IPS-NIHi11 (cell line): ENCODE data around the gene PHLDB1.
"Not testable (repeated sequence)": the region's sequence is repeated elsewhere in the genome, so short reads cannot be mapped to it uniquely, and the experiment has no call there.

Experiments
- DNase-seq: peaks from one replicate; pipeline ENCODE4 v3.0.0; 2012; ENCODE audit warnings: mixed read lengths, low spot score

PHLDB1 gene

DNA sequence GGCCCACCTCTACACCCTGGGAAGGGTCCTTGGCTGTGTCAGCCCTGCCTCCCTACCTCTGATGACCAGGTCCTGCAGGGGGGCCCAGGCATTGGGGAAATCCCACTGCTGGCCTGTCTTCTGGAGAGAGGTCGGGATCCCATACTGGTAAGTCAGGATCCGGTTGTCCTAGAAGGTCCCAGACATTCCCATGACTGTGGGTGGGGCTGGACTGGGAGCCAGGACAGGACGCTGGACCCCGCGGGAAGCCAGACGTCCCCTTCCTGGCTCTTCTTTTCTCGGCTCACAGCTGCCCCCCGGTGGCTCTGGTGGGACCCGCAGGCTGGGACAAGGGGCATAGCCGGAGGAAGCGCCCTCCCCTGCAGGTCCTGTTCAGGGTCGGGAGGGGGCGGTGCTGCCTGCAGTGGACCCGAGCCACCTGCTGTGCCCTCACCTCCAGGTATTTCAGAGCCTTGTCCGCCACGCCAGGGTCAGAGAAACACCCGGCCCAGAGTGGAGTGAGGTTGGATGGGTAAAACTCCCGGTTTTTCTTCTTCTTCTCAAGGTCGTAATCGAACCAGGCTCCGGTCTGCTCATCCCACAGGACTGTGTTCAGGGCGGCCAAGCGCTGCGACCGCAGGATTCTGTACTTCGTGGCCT lies 52.0 kb downstream of the PHLDB1 start:
- DNase-seq = peak; percentile 98

DNA sequence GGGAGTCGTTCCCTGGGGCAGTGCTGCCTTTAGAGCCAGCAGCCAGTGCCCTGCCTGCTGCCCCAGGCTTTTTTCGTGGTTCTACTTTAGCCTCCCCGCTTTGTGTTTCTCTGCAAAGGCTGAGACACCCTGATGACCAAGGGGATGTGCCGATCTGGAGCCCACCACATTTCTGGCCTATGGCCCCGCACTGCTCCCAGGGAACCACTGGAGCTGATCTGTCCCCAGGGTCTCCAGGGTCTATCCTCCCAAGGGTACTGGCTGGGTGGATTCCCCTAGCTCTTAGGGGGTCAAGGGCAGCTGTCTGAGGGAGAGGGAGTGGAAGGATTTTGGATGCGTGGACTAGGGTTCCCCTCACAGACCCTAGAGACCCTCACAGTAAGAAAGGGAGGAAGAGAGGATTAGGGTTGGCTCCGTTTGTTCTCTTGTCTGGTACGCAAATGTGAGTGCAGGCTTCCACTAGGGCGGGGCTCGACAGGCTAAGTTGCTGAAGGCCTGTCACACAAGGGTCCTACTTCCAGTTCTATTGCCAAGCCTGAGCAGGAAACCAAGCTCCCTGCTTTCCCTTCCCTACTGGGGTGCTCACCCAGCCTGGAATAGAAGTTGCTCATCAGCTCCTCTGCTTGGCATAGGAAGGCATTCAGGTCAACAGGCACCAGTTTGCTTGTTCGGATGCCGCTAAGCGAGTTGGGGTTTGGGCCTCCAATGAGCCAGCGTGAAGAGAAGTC lies 52.7 kb downstream of the PHLDB1 start:
- DNase-seq = no peak

DNA sequence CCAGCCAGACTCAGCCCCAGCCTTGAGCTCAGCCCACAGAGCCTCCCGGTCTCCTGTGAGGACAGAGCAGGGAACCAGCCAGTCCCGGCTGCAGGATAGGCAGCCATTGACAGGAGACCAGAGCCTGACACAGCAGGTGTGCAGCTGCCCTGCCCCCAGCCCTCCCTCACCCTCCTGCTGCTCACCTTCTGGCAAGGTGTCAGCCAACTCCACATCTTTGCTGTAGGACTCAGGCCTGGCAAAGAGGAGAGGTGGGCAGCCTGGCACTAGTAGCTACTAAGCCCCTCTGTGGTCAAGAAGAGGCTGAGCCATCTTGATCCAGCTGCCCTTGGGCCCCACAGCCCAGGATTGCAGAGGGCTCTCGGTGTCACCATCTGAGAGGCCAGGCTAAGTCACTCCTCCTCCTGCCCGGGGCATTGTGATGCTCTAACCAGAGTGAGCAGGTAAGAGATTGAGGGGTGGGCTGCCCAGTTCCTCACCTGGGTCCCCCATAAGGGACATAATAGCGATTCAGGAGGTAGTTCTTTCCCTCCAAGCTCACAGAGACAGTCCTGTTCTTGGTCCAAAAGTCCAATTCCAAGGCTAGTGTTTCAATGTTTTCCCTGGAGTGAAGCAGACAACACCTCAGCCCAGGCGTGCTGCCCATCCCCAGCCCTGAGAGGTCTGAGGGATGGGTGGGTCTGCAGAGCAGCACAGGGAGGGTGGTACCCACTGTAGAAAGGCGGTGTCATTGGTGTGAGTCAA lies 53.4 kb downstream of the PHLDB1 start:
- no peak for DNase-seq

DNA sequence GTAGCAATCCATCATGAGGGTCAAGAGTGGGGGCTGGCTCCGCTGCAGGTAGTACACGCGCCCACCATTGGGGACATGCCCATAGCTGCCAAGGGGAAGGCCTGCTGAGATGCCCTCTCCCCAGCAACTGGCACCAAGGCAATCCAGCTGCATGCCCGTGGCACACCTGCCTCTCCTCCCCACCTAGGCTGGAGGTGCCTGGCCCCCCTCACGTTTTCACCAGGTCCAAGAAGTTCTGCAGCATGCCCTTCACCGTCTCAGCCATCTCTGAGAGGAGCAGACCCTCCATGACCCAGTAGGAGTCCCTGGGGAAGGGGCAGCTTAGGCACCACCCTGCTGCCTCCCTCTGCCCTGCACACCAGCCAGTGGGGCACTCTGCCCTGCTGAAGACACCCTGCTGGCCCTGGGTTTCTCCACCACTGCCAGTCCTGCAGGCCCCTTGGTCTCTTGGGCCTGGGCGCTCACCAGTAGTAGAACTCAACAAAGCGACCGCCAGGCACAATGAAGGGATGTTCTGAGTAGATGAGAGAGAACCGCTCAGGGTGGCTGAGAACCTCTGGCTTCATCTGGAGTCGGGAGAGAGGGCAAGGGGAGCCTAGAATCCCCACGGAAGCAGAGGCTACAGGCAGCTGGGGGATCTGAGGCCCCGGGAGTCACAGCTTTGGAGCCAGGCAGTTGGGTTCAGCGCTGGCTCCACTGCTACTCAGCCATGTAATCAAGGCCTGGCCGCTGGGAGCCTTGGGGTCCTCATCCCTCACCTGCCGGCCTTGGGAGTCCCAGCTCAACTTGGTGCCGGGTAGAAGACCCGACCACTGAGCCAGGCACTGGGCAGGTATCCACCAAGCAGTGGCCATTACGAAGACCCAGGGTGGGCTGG lies 54.2 kb downstream of the PHLDB1 start:
- DNase-seq = no peak

DNA sequence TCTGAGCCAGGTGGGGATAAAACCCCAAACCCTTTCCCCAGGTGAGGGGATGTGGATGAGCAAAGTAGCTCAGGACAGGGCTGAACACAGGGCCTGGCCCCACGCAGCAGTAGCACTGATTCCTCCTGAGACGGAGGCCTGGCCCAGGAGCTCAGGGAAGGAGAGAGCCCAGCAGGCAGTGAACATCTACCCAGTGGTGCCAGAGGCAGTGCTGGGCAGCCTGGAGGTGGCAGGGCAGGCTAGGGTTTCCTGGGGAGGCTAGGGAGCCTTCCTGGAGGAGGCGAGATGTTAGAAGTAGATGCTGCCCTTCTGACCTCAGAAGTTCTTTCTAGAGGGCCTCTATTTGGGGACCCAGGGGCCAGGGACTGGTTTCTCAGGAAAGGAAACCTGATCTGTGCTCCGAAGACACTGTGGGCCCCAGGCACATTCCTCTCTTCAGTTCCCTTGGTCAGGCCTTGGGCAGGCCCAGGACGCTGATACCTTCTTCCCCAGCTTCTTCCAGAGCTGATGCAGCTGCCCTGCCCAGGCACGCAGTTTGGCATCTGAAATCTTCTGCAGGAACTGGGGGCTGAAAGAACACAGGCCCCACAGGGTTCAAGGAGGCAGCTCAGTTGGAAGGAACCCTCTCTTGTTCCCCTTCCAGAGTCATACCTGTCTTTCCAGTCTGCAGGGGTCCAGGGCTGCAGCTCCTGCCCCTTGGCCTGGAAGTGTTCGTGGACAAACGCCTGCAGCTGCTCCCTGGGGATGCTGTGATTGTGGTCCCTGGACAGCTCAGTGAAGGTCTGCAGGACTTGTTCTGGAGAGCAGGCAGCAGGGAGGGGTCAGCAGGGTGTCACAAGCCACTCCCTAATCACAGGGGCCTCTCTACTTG lies 55.2 kb downstream of the PHLDB1 start:
- no peak for DNase-seq

DNA sequence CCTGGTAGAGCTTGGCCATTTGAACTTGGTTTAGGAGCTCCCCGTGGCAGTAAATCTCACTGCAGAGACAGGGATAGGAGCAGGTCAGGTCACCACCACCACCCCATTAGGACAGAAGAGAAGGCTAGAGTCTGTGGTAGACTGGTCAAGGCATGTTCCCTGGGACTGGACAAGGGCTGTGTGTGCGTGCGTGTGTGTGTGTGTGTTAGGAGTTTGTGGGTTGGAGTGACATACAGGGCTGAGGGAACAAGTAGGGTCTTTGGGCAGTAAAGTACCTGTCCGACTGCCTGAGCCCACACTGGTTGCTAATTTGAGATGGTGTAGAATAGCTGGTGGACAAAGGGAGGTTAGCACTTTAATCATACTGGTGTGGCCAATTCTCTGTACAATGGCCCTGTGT lies 56.0 kb downstream of the PHLDB1 start:
- no peak for DNase-seq

DNA sequence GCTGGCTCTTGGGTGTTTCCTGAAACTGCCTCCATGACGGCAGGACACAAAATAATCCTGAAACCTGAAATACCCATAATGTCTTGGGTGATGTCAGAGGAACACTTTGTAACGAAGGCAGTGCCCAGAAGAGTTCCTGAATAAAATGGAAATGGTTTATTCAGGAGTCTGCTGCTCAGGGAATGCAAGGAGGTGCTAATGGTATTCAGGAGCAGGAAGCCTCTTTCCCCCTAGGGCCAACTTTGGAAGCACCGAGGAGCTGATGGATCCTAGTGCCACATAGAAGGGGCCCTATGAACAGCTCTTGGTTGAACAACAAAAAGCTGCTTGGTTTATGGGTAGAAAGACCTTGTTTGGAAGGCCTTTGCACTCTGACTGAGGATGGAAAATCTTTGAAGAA lies 56.5 kb downstream of the PHLDB1 start:
- no peak for DNase-seq

DNA sequence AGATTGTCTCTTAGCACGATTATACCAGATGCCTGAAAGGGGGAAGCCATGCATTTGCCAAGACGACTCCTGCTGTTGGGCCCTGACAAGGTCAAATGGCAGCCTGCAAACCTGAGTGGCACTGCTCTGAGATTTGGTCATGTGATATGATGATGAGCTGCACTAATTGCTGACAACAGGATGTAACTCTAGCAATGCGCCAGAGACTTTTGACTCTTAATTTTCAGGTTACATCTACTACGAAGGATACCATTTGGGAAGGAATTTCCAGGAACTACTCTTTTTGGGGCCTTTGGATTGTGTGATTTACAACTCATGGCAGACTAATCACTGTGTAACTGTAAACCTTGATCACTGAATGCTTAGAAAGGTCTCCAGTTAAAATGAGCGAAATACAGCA lies 59.0 kb downstream of the PHLDB1 start:
- no peak for DNase-seq

DNA sequence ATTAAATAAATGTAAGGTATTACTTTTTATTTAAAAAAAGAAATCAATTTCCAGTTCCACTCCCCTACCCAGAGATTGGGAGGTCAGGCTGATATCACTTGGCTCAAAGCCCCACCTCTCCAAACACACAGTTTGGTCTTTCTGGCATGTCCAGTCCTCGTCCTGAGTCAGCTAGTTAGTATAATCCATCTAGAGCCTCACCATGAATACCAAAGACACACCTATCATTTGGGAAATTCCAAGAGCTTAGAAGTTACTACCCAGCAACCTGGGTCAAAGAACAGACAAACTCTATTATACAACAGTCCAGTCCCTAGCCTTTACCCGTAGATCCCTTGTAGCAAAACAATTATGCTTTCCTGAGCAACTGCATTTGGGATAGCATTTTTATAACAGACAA lies 62.6 kb downstream of the PHLDB1 start:
- DNase-seq = no peak

DNA sequence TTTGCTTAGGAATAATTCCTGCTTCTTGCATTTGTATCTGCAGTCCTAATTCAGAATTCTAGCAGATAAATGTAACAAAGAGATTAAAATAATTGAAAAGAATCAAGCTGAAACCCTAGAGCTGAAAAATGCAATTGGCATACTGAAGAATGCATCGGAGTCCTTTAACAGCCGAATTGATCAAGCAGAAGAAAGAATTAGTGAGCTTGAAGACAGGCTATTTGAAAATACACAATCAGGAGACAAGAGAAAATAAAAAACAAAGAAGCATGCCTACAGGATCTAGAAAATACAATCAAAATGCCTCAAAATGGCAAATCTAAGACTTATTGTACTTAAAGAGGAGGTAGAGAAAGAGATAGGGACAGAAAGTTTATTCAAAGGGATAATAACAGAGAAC lies 63.8 kb downstream of the PHLDB1 start:
- DNase-seq = no peak

DNA sequence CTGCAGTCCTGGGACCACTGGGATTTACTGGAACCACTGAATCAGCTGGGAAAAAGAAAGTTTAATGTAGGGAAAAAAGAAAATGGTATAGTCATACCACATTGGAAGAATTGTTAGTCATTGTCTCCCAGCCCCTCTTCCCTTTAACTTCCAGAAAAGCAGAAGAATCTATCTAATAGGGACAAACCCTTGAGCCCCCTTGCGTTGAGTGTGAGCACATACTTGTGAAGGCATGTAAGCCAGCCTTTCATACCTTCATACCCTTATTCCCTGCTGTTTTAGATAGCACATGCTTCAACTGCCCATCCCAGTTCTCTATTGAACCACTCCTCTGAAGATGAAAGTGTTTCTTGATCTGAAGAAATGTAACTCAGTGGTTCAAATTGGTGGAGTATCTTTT lies 65.4 kb downstream of the PHLDB1 start:
- no peak for DNase-seq

DNA sequence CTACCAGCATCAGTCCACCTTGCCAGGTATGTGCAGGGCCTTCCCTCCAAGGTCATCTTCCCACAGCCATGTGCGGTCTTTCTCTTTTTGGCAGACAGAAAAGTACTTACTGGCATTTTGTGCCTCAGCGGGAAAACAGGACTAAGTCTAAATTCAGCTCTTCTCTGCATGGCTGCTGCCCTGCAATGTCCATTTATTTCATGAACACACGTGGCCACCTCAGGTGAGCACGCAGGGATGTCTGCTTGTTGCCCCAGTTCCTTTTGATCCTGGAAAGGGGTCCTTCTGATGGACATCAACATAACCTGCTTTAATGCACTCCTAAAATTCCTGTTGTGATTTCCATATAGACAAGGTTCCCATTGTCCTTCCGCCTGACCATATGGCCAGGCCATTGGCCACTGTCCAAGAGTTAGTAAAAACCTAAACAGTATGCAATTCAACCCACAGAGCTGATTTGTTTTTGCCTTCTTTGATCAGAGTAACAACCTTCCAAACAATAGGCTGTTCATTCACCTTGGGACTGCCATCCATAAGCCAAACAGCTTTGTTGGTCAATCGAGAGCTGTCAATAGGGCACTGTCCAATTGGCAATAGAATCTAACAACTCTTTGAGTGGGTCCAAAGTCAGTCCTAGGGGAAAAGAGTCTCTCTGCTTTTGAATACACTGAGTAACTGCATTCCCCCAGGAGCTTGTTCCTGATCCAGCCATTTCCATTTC lies 66.1 kb downstream of the PHLDB1 start:
- no peak for DNase-seq

DNA sequence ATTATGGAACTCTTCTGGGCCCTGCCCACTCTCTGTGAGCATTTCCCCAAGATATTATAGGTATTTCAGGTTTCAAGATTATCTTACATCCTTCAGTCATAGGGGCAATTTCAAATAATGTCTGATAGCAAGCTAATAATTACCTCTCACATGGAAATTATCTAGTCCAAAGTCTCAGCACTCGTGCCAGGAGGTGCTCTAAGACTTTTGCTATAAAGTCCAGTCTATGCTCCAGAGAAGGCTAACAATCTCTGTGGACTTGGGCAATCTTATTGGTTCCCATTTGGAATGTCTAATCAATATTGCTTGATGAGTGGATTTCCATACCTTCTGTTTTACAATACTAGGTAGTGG lies 66.6 kb downstream of the PHLDB1 start:
- DNase-seq = no peak

DNA sequence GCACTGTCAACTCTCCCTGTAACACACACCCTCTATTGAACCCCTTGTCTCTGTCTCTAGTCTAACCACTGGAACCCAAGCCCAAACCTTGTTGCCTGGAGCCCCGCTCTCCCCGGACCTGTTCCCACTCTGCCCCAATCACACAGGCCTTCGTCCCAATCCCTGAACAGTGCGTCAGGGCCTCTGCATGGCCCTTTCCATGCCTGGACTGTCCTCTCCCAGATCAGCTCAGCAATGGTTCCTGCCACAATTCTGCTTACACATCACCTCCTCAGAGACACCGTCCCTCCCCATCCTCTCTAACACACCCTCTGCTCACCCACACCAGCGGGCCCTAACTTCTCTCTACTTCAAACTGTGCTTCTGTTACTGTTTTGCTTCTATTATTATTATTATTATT lies 70.6 kb downstream of the PHLDB1 start:
- DNase-seq = no peak

DNA sequence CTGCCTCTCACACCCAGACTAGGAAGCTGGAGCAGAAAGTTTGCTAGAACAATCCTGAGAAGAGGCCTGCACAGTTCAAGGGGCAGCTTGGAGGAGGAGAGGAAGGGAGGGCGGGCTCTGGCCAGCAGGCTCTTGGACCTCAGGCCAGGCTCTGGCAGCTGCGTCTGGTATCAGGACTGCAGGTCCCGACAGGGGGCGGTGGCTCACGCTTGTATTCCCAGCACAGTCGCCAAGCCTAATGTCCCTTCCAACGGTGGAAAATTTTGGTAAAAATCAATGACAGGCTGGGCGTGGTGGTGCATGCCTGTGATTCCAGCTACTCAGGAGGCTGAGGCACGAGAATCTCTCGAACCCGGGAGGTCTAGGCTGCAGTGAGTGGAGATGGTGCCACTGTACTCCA lies 71.5 kb downstream of the PHLDB1 start:
- DNase-seq = not testable (repeated sequence)

DNA sequence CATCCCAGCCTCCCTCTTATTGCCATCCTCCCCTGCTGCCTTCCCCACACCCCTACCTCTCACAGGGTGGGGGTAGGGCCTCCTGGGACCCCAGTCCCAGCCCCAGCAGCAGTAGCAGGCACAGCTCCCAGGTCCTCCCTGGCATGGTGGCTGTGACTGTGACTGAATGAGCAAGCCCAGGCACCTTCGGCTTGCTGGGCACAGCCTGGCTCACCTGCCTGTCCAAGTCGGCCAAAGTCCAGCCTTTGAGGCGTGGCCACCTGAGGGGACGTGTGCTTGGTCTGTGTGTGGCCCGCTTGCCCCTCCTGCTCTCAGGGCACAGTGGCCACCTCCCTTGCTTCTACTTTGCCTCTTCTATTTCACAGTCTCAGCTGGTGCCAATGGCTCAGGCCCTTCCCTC lies 72.1 kb downstream of the PHLDB1 start, which contains the start of gene TREH:
Gene TREH (minus strand): TSS at position 168 of the 400 bp plus-strand sequence. CDS start 23 bp downstream, at position 145.
- DNase-seq = no peak

DNA sequence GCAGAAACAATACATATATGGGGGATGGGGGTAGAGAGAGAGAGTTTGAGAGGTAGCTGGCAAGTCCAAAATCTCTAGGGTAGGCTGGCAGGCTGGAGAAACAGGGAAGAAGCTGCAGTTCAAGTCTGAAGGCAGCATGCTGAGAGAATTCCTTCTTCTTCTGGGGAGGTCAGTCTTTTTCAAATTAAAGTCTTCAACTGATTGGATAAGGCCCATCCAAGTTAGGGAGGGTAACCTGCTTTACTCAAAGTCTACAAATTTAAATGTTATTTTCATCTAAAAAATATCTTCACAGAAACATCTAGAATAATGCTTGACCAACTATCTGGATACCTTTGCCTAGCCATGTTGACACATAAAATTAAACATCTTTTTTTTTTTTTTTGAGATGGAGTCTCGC lies 75.0 kb downstream of the PHLDB1 start:
- no peak for DNase-seq

DNA sequence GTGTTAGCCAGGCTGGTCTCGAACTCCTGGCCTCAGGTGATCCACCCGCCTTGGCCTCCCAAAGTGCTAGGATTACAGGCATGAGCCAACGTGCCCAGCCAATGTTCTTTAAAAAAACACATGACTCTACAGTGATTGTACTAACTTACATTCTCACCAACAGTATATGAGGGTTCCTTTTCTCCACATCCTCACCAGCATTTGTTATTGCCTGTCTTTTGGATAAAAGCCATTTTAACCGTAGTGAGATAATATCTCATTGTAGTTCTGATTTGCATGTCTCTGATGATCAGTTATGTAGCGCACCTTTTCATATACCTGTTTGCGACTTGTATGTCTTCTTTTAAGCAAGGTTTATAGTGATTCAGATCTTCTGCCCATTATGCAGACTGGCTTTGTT lies 75.5 kb downstream of the PHLDB1 start:
- DNase-seq = not testable (repeated sequence)

DNA sequence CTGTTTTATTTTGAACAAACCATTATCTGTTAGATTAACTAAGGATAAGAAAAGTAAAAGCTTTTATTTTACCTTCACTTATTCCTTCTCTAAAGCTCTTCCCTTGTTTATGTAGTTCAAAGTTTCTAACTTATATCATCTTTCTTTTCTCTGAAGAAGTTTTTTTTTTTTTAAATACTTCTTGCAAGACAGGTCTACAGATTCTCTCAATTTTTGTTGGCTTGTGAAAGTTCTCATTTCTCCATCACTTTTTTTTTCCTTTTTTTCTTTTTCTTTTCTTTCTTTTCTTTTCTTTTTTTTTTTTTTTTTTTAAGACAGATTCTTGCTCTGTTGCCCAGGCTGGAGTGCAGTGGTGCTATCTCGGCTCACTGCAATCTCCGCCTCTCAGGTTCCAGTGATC lies 76.8 kb downstream of the PHLDB1 start:
- no peak for DNase-seq

DNA sequence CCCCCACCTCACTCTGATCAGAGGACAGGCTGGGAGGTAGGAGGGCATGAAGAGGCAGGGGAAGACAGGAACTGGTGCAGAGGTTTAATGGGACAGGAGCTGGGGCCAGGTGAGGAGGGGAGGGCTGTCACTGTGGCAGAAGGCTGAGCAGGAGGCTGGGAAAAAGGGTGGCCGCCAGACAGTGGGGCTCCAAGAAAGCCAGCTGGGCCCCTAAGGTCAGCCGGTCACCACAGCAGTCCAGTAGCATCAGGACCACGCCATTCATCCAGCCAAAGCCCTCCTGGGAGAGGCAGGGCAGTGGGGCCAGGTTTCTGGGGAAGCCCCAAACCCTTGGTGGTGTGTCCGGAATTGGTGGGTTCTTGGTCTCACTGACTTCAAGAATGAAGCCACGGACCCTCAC lies 80.5 kb downstream of the PHLDB1 start:
- no peak for DNase-seq

DNA sequence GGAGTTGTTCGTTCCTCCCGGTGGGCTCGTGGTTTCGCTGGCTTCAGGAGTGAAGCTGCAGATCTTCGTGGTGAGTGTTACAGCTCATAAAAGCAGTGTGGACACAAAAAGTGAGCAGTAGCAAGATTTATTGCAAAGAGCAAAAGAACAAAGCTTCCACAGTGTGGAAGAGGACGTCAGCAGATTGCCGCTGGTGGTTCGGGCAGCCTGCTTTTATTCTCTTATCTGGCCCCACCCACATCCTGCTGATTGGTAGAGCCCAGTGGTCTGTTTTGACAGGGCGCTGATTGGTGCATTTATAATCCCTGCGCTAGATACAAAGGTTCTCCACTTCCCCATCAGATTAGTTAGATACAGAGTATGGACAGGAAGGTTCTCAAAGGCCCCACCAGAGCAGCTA lies 80.9 kb downstream of the PHLDB1 start:
- not testable (repeated sequence) for DNase-seq
